ENCODE data around the gene CAPNS1.

The CAPNS1 gene

DNA sequence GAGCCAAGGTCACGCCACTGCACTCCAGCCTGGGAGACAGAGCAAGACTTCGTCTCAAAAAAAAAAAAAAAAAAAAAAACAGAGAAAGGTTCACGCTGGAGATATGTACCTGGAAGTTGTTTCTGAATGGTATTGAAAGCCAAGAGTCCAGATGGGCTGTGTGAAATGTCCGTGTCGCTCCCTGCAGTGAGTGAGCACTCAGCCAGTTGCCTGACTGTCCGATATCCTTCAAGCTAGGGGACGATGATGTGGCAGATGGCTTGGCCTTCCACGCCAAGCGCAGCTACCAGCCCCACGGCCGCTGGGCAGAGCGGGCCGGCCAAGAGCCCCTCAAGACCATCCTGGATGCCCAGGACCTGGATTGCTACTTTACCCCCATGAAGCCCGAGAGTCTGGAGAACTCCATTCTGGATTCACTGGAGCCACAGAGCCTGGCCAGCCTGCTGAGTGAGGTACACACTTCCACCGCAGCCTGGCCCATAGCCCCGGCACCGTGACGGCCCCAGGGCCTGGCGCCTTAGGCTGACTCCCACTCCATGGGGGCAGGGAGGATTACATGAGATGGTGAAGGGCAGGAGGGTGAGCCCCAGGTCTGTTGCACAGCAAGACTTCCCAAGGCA, 40.6 kb upstream of the CAPNS1 start:
- H3K4me3 ChIP-seq (ENCODE audit: low read depth, low read length), result no peak overlapping the region
- DNase-seq (ENCODE audit: low read depth), result no peak
- no peak for TF ChIP-seq MYC (IDR thresholded peaks at IDR 0.05; ENCODE audit: low read depth, low read length)
- TF ChIP-seq, protein P1, sequence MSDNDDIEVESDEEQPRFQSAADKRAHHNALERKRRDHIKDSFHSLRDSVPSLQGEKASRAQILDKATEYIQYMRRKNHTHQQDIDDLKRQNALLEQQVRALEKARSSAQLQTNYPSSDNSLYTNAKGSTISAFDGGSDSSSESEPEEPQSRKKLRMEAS (IDR thresholded peaks at IDR 0.05; ENCODE audit: low read depth, low read length), result no peak

- H3K4me3 ChIP-seq (ENCODE audit: low read depth, low read length), result no peak overlapping the region
- DNase-seq (ENCODE audit: low read depth), result no peak
- TF ChIP-seq MYC (IDR thresholded peaks at IDR 0.05; ENCODE audit: low read depth, low read length), result no peak
- TF ChIP-seq CTCF (IDR thresholded peaks at IDR 0.05; ENCODE audit: low read depth, low read length), result no peak
- TF ChIP-seq, protein P1 (IDR thresholded peaks at IDR 0.05; ENCODE audit: low read depth, low read length), result no peak
- no peak for TF ChIP-seq POLR2A (IDR thresholded peaks at IDR 0.05; ENCODE audit: extremely low read depth, insufficient read length)
These were observed 39.4 kb upstream of the CAPNS1 start for GRCh38 chr19:36100476-36100875.

DNA sequence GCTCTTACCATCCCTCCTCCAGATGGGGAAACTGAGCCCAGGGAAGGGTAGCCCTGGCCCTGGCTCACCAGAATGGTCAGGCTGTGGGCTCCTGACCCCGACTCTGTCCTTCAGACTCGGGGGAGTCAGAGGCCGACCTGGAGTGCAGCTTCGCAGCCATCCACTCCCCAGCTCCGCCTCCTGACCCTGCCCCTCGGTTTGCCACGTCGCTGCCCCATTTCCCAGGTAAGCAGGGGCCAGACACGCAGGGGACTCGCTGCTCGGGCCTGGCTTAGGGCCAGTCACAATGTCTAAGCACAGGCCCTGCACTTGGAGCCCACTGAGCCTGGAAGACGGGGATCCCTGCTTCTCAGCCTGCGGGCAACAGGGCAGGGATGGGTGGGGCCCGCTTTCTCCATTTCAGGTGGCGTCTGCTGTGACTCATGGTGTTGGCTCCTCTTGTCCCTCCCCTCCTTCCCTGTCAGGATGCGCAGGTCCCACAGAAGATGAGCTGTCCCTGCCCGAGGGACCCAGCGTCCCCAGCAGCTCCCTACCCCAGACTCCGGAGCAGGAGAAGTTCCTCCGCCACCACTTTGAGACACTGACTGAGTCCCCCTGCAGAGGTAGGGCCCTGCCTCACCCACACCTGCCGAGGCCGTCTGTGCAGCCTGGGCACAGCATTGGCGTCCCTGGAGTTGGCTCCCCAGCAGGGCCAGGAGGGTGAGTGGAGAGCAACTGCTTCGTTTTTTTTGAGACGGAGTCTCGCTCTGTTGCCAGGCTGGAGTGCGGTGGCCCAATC, 38.1 kb upstream of the CAPNS1 start:
- no peak overlapping the region for H3K4me3 ChIP-seq (ENCODE audit: low read depth, low read length)
- no peak for TF ChIP-seq POLR2A (IDR thresholded peaks at IDR 0.05; ENCODE audit: extremely low read depth, insufficient read length)
- no peak for TF ChIP-seq CTCF (IDR thresholded peaks at IDR 0.05; ENCODE audit: low read depth, low read length)
- TF ChIP-seq MYC (IDR thresholded peaks at IDR 0.05; ENCODE audit: low read depth, low read length), result no peak
- TF ChIP-seq, protein P1 (IDR thresholded peaks at IDR 0.05; ENCODE audit: low read depth, low read length), result no peak
- no peak for DNase-seq (ENCODE audit: low read depth)

- DNase-seq (ENCODE audit: low read depth), result no peak
These were observed 36.7 kb upstream of the CAPNS1 start for GRCh38 chr19:36103040-36103626.

GRCh38 chr19:36103842-36104552, 35.9 kb upstream of the CAPNS1 start:
- TF ChIP-seq POLR2A (IDR thresholded peaks at IDR 0.05; ENCODE audit: extremely low read depth, insufficient read length), result no peak
- TF ChIP-seq, protein P1 (IDR thresholded peaks at IDR 0.05; ENCODE audit: low read depth, low read length), result no peak
- no peak for TF ChIP-seq MYC (IDR thresholded peaks at IDR 0.05; ENCODE audit: low read depth, low read length)
- TF ChIP-seq CTCF (IDR thresholded peaks at IDR 0.05; ENCODE audit: low read depth, low read length), result no peak
- no peak for DNase-seq (ENCODE audit: low read depth)
- H3K4me3 ChIP-seq (ENCODE audit: low read depth, low read length), result no peak overlapping the region

More at GRCh38 chr19:36103040-36103626, 36.7 kb upstream of the CAPNS1 start:
- no peak overlapping the region for H3K4me3 ChIP-seq (ENCODE audit: low read depth, low read length)
- TF ChIP-seq, protein P1 (IDR thresholded peaks at IDR 0.05; ENCODE audit: low read depth, low read length), result no peak
- TF ChIP-seq CTCF (IDR thresholded peaks at IDR 0.05; ENCODE audit: low read depth, low read length) (no peak), POLR2A (IDR thresholded peaks at IDR 0.05; ENCODE audit: extremely low read depth, insufficient read length) (no peak), MYC (IDR thresholded peaks at IDR 0.05; ENCODE audit: low read depth, low read length) (no peak)
